Ascending aorta (tissue), 2 donors: ENCODE measurements around the gene ALKBH5. TPM values are rescaled to one million over a fixed set of nuclear protein-coding genes. Genes with fewer than 3 reads are reported as not detected.
A peak's percentile ranks its signal among the peaks of the same experiment; 100 is the strongest.

ENCODE experiments used
- DNase-seq, 2 donors: peaks; one replicate each; pipeline ENCODE4 v3.0.0-alpha.2; 2019; ENCODE audit warnings: low spot score in 2 of 2
- H3K27ac ChIP-seq, 2 donors: fragments of 200-600 bp; sonication (generic); one replicate each; pipeline ENCODE4 v1.5.1; 2016 to 2017; ENCODE audit warnings: mild to moderate bottlenecking in 1 of 2
- H3K27me3 ChIP-seq: fragments of 200-600 bp; sonication (generic); one replicate; pipeline ENCODE4 v1.5.1; 2017
- H3K36me3 ChIP-seq, 2 donors: fragments of 200-600 bp; sonication (generic); one replicate each; pipeline ENCODE4 v1.5.1; 2016
- H3K4me1 ChIP-seq, 2 donors: fragments of 200-600 bp; sonication (generic); one replicate each; pipeline ENCODE4 v1.5.1; 2016 to 2017; ENCODE audit warnings: mild to moderate bottlenecking in 1 of 2
- H3K4me3 ChIP-seq, 2 donors: fragments of 200-600 bp; sonication (generic); one replicate each; pipeline ENCODE4 v1.5.1; 2016 to 2017; ENCODE audit warnings: mild to moderate bottlenecking in 1 of 2
- H3K9me3 ChIP-seq, 2 donors: fragments of 200-600 bp; sonication (generic); one replicate each; pipeline ENCODE4 v1.5.1; 2016
- intact Hi-C: fragments of 100-400 bp; cut with DNase I; formaldehyde crosslinking; loops from one replicate; pipeline ENCODE4 v1.15.1; 2023
- total RNA-seq: library from RNA; depleted of rRNA; stranded (reverse); fragments of >200 nt; gene quantifications from one replicate; pipeline ENCODE4 v1.1.0, GENCODE V29; 2016
- TF ChIP-seq, protein P1 (sequence below), 3 experiments: fragments of 200-600 bp in 2 of 3; fragments of 450-650 bp in 1 of 3; sonication (generic) in 2 of 3; IDR thresholded peaks; one replicate each; pipeline ENCODE4 v1.5.1; 2016 to 2019; ENCODE audit warnings: antibody characterized with exemption in 3 of 3, mild to moderate bottlenecking in 1 of 3, moderate library complexity in 1 of 3

ALKBH5 gene
- total RNA-seq, 1 donor from 2014 or later, result 73.4 TPM

GRCh38 chr17:18257982-18258355 lies 74.3 kb downstream of the ALKBH5 start:
- Histone ChIP-seq H3K4me3 (peak overlapping the region; percentile 83 to 97), H3K27me3 (no peaks in the 10 kb centered on the region), H3K27ac (peak overlapping the region; percentile 96 to 100), H3K9me3 (no peaks in the 10 kb centered on the region), H3K4me1 (peaks cover 22 to 42% of the 10 kb centered on the region in 2 donors), H3K36me3 (peaks cover 38 to 40% of the 10 kb centered on the region in 2 donors)
- peak; percentile 72 to 94 for DNase-seq
- TF ChIP-seq, protein P1, sequence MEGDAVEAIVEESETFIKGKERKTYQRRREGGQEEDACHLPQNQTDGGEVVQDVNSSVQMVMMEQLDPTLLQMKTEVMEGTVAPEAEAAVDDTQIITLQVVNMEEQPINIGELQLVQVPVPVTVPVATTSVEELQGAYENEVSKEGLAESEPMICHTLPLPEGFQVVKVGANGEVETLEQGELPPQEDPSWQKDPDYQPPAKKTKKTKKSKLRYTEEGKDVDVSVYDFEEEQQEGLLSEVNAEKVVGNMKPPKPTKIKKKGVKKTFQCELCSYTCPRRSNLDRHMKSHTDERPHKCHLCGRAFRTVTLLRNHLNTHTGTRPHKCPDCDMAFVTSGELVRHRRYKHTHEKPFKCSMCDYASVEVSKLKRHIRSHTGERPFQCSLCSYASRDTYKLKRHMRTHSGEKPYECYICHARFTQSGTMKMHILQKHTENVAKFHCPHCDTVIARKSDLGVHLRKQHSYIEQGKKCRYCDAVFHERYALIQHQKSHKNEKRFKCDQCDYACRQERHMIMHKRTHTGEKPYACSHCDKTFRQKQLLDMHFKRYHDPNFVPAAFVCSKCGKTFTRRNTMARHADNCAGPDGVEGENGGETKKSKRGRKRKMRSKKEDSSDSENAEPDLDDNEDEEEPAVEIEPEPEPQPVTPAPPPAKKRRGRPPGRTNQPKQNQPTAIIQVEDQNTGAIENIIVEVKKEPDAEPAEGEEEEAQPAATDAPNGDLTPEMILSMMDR (IDR thresholded peaks at IDR 0.05), result peak in 1 of 3 experiments; percentile 5
- intact Hi-C loops, result loop anchor here (1.0 to 5.0 kb wide), 2 partner anchors 41 to 75 kb away; partner anchors contain the start of gene ALKBH5

GRCh38 chr17:18258356-18259038 lies 74.9 kb downstream of the ALKBH5 start, which contains the start of gene FLII:
Gene FLII (minus strand): TSS chr17:18258738. CDS start chr17:18258690, 48 bp downstream.
- no peaks in the 10 kb centered on the region for H3K9me3 ChIP-seq
- TF ChIP-seq, protein P1 (IDR thresholded peaks at IDR 0.05), result peak in 1 of 3 experiments; percentile 1
- peak in 1 of 2 donors; percentile 75 for DNase-seq
- intact Hi-C loops, result loop anchor here (1.0 to 5.0 kb wide), 2 partner anchors 41 to 75 kb away; partner anchors contain the start of gene ALKBH5
- peak within 1 kb of the TSS; percentile 83 to 97 for H3K4me3 ChIP-seq
- H3K27me3 ChIP-seq, result no peaks in the 10 kb centered on the region
- peaks cover 38 to 40% of the 10 kb centered on the region in 2 donors for H3K36me3 ChIP-seq
- peak within 1 kb of the TSS; percentile 96 to 100 for H3K27ac ChIP-seq
- peaks cover 22 to 44% of the 10 kb centered on the region in 2 donors for H3K4me1 ChIP-seq

Other genes starting within 250 kb of the ALKBH5 start
- 39.0 TPM for gene TOM1L2, start 211.4 kb upstream of the ALKBH5 start, total RNA-seq
- gene DRC3, start 211.0 kb upstream of the ALKBH5 start, total RNA-seq, result 7.2 TPM
- gene ATPAF2, start 144.7 kb upstream of the ALKBH5 start, total RNA-seq, result 2.6 TPM
- 8.3 TPM for gene GID4, start 144.4 kb upstream of the ALKBH5 start, total RNA-seq
- gene DRG2, start 95.9 kb upstream of the ALKBH5 start, total RNA-seq, result 118 TPM
- 2.0 TPM for gene MYO15A, start 75.1 kb upstream of the ALKBH5 start, total RNA-seq
- 25.3 TPM for gene LLGL1, start 41.8 kb downstream of the ALKBH5 start, total RNA-seq
- 716 TPM for gene FLII, start 74.9 kb downstream of the ALKBH5 start, total RNA-seq
- gene MIEF2, start 76.8 kb downstream of the ALKBH5 start, total RNA-seq, result 18.5 TPM
- gene TOP3A, start 131.2 kb downstream of the ALKBH5 start, total RNA-seq, result 52.8 TPM
- gene SMCR8, start 131.5 kb downstream of the ALKBH5 start, total RNA-seq, result 10.3 TPM
- 16.7 TPM for gene SHMT1, start 179.7 kb downstream of the ALKBH5 start, total RNA-seq
- not detected for gene EVPLL, start 193.9 kb downstream of the ALKBH5 start, total RNA-seq